ENCODE results near the gene PLPP7.
"Not testable (repeated sequence)": the region's sequence is repeated elsewhere in the genome, so short reads cannot be mapped to it uniquely, and the experiment has no call there.

Gene PLPP7

GRCh38 chr9:131258186-131258585, 31.3 kb upstream of the PLPP7 start:
- H3K27ac ChIP-seq (ENCODE audit: insufficient read depth, low read length, poor library complexity, severe bottlenecking): peak overlapping the region; percentile 76
- H3K27me3 ChIP-seq (replicated peaks; ENCODE audit: control insufficient read depth, insufficient read depth, low read length, poor library complexity, severe bottlenecking): no peaks in the 10 kb centered on the region
- peaks cover 51% of the 10 kb centered on the region for H3K36me3 ChIP-seq (ENCODE audit: control insufficient read depth, insufficient read depth, low read length)
- H3K4me3 ChIP-seq (ENCODE audit: insufficient read depth, low read depth, low read length, poor library complexity, severe bottlenecking): no peak overlapping the region
- H3K4me1 ChIP-seq (ENCODE audit: control insufficient read depth, insufficient read depth, low read length, poor library complexity, severe bottlenecking): peaks cover 53% of the 10 kb centered on the region
- no peaks in the 10 kb centered on the region for H3K9me3 ChIP-seq (ENCODE audit: control insufficient read depth, low read length)
- no peak for DNase-seq

GRCh38 chr9:131258698-131259431, 30.7 kb upstream of the PLPP7 start:
- Histone ChIP-seq H3K4me3 (ENCODE audit: insufficient read depth, low read depth, low read length, poor library complexity, severe bottlenecking) (no peak overlapping the region), H3K27ac (ENCODE audit: insufficient read depth, low read length, poor library complexity, severe bottlenecking) (peak overlapping the region; percentile 18), H3K9me3 (ENCODE audit: control insufficient read depth, low read length) (no peaks in the 10 kb centered on the region), H3K36me3 (ENCODE audit: control insufficient read depth, insufficient read depth, low read length) (peaks cover 51% of the 10 kb centered on the region), H3K27me3 (replicated peaks; ENCODE audit: control insufficient read depth, insufficient read depth, low read length, poor library complexity, severe bottlenecking) (no peaks in the 10 kb centered on the region), H3K4me1 (ENCODE audit: control insufficient read depth, insufficient read depth, low read length, poor library complexity, severe bottlenecking) (peaks cover 50% of the 10 kb centered on the region)
- DNase-seq: no peak

DNA sequence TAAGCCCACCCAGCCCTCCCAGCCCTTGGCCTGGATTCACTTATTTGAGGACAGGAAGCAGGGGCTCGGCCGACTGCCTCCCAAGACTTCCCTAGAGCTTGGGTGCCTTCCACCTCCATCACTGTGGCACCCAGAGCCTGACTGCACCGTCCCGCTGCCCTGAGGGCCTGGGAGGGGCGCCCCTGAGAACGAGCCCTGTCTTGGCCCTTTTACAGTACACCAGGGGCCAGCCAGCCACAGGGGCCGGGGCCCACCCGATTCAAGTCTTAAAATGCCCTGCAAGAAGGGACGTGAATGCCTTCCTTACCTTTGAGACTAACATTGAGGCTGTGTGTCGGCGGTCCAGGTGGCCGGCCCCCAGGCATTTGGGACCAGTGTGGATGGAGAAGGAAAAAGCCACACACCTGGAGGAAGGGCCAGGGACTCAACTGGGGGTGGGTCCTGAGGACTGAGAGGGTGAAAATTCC, 30.1 kb upstream of the PLPP7 start:
- H3K27me3 ChIP-seq (replicated peaks; ENCODE audit: control insufficient read depth, insufficient read depth, low read length, poor library complexity, severe bottlenecking): no peaks in the 10 kb centered on the region
- H3K9me3 ChIP-seq (ENCODE audit: control insufficient read depth, low read length): no peaks in the 10 kb centered on the region
- H3K27ac ChIP-seq (ENCODE audit: insufficient read depth, low read length, poor library complexity, severe bottlenecking): peak overlapping the region; percentile 36
- H3K4me1 ChIP-seq (ENCODE audit: control insufficient read depth, insufficient read depth, low read length, poor library complexity, severe bottlenecking): peaks cover 48% of the 10 kb centered on the region
- no peak overlapping the region for H3K4me3 ChIP-seq (ENCODE audit: insufficient read depth, low read depth, low read length, poor library complexity, severe bottlenecking)
- peaks cover 51% of the 10 kb centered on the region for H3K36me3 ChIP-seq (ENCODE audit: control insufficient read depth, insufficient read depth, low read length)
- DNase-seq: no peak

GRCh38 chr9:131259916-131260597, 29.5 kb upstream of the PLPP7 start:
- Histone ChIP-seq H3K4me3 (ENCODE audit: insufficient read depth, low read depth, low read length, poor library complexity, severe bottlenecking) (no peak overlapping the region), H3K4me1 (ENCODE audit: control insufficient read depth, insufficient read depth, low read length, poor library complexity, severe bottlenecking) (peaks cover 48% of the 10 kb centered on the region), H3K36me3 (ENCODE audit: control insufficient read depth, insufficient read depth, low read length) (peaks cover 51% of the 10 kb centered on the region), H3K9me3 (ENCODE audit: control insufficient read depth, low read length) (no peaks in the 10 kb centered on the region), H3K27ac (ENCODE audit: insufficient read depth, low read length, poor library complexity, severe bottlenecking) (peak overlapping the region; percentile 36), H3K27me3 (replicated peaks; ENCODE audit: control insufficient read depth, insufficient read depth, low read length, poor library complexity, severe bottlenecking) (no peaks in the 10 kb centered on the region)
- no peak for DNase-seq

- DNase-seq: no peak
- H3K36me3 ChIP-seq (ENCODE audit: control insufficient read depth, insufficient read depth, low read length): peaks cover 51% of the 10 kb centered on the region
- no peak overlapping the region for H3K4me3 ChIP-seq (ENCODE audit: insufficient read depth, low read depth, low read length, poor library complexity, severe bottlenecking)
- no peaks in the 10 kb centered on the region for H3K9me3 ChIP-seq (ENCODE audit: control insufficient read depth, low read length)
- H3K27me3 ChIP-seq (replicated peaks; ENCODE audit: control insufficient read depth, insufficient read depth, low read length, poor library complexity, severe bottlenecking): no peaks in the 10 kb centered on the region
- peaks cover 48% of the 10 kb centered on the region for H3K4me1 ChIP-seq (ENCODE audit: control insufficient read depth, insufficient read depth, low read length, poor library complexity, severe bottlenecking)
- no peak overlapping the region for H3K27ac ChIP-seq (ENCODE audit: insufficient read depth, low read length, poor library complexity, severe bottlenecking)
These were observed 28.6 kb upstream of the PLPP7 start for GRCh38 chr9:131260751-131261452.

DNA sequence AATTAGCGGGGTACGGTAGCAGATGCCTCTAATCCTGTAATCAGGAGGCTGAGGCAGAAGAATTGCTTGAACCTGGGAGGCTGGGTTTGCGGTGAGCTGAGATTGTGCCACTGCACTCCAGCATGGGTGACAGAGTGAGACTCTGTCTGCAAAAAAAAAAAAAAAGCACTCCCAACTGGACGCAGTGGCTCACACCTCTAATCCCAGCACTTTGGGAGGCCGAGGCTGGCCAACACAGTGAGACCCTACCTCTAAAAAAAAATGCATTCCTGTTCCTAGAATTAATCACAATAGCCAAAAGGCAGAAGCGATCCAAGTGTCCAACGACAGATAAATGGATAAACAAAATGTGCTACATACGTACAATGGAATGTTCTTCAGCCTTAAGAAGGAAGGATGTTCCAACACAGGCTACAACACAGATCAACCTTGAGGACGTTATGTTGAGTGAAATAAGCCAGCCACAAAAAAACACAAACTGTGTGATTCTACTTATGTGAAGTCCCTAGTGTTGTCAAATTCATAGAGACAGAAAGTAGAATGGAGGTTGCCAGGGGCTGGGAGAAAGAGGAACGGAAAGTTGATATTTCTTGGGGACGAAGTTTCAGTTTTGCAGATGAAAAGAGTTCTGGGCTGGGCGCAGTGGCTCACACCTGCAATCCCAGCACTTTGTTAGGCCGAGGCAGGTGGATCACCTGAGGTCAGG, 27.0 kb upstream of the PLPP7 start:
- Histone ChIP-seq H3K27ac (ENCODE audit: insufficient read depth, low read length, poor library complexity, severe bottlenecking) (peak overlapping the region; percentile 38), H3K36me3 (ENCODE audit: control insufficient read depth, insufficient read depth, low read length) (peaks cover 53% of the 10 kb centered on the region), H3K27me3 (replicated peaks; ENCODE audit: control insufficient read depth, insufficient read depth, low read length, poor library complexity, severe bottlenecking) (no peaks in the 10 kb centered on the region), H3K4me3 (ENCODE audit: insufficient read depth, low read depth, low read length, poor library complexity, severe bottlenecking) (no peak overlapping the region), H3K9me3 (ENCODE audit: control insufficient read depth, low read length) (no peaks in the 10 kb centered on the region), H3K4me1 (ENCODE audit: control insufficient read depth, insufficient read depth, low read length, poor library complexity, severe bottlenecking) (peaks cover 54% of the 10 kb centered on the region)
- DNase-seq: no peak

- H3K36me3 ChIP-seq (ENCODE audit: control insufficient read depth, insufficient read depth, low read length): peaks cover 48% of the 10 kb centered on the region
- not testable (repeated sequence) for H3K27me3 ChIP-seq (replicated peaks; ENCODE audit: control insufficient read depth, insufficient read depth, low read length, poor library complexity, severe bottlenecking); DNase-seq; H3K4me3 ChIP-seq (ENCODE audit: insufficient read depth, low read depth, low read length, poor library complexity, severe bottlenecking); H3K9me3 ChIP-seq (ENCODE audit: control insufficient read depth, low read length)
- peaks cover 52% of the 10 kb centered on the region for H3K4me1 ChIP-seq (ENCODE audit: control insufficient read depth, insufficient read depth, low read length, poor library complexity, severe bottlenecking)
- H3K27ac ChIP-seq (ENCODE audit: insufficient read depth, low read length, poor library complexity, severe bottlenecking): peak overlapping the region; percentile 38
These were observed 26.5 kb upstream of the PLPP7 start for GRCh38 chr9:131263033-131263343.

DNA sequence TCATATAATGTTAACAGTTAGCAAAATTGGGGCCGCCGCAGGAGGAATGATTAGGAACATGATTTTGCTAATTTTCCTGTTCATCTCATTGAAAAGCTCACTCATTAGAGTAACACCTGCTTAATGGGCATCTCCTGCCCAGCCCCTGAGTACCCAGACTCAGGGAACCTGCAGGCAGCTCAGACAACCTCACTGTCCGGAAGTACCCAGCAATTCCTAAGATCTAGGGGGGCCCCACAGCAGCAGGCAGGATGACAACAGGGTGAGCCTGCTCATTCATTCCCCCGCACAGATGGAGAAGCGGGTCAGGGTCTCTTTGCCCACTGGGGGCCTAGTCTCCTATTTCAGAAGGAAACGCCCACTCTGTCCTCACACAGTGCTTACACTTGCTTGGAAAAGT, 25.8 kb upstream of the PLPP7 start:
- no peaks in the 10 kb centered on the region for H3K9me3 ChIP-seq (ENCODE audit: control insufficient read depth, low read length)
- peak overlapping the region; percentile 54 for H3K27ac ChIP-seq (ENCODE audit: insufficient read depth, low read length, poor library complexity, severe bottlenecking)
- H3K4me1 ChIP-seq (ENCODE audit: control insufficient read depth, insufficient read depth, low read length, poor library complexity, severe bottlenecking): peaks cover 56% of the 10 kb centered on the region
- peaks cover 43% of the 10 kb centered on the region for H3K36me3 ChIP-seq (ENCODE audit: control insufficient read depth, insufficient read depth, low read length)
- no peak overlapping the region for H3K4me3 ChIP-seq (ENCODE audit: insufficient read depth, low read depth, low read length, poor library complexity, severe bottlenecking)
- DNase-seq: no peak
- H3K27me3 ChIP-seq (replicated peaks; ENCODE audit: control insufficient read depth, insufficient read depth, low read length, poor library complexity, severe bottlenecking): no peaks in the 10 kb centered on the region

DNA sequence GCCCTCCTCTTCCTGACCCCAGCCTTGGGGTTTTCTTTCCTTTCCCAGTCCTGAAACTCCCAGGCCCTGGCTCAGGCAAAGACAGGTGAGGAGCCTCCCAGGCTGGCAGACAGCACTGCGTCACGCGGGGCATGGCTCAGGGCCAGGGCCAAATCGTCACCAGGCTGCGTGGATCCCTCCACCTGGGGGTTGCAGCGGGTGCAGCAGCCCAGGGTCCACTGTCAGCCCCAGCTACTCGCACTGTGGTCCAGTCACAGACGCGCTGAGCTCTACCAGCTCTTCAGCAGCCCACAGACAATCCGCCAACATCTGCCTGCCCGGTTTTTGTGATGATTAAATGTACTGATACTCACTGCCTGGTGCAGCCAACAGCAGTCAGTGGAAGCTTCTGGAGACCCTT, 25.3 kb upstream of the PLPP7 start:
- Histone ChIP-seq H3K4me1 (ENCODE audit: control insufficient read depth, insufficient read depth, low read length, poor library complexity, severe bottlenecking) (peaks cover 56% of the 10 kb centered on the region), H3K27me3 (replicated peaks; ENCODE audit: control insufficient read depth, insufficient read depth, low read length, poor library complexity, severe bottlenecking) (no peaks in the 10 kb centered on the region), H3K36me3 (ENCODE audit: control insufficient read depth, insufficient read depth, low read length) (peaks cover 37% of the 10 kb centered on the region), H3K9me3 (ENCODE audit: control insufficient read depth, low read length) (no peaks in the 10 kb centered on the region), H3K27ac (ENCODE audit: insufficient read depth, low read length, poor library complexity, severe bottlenecking) (peak overlapping the region; percentile 54), H3K4me3 (ENCODE audit: insufficient read depth, low read depth, low read length, poor library complexity, severe bottlenecking) (no peak overlapping the region)
- DNase-seq: peak in 2 of 3 donors; percentile 38 to 39

Data from effector memory CD4-positive, alpha-beta T cell (primary cell).